Mesenchymal stem cell (in vitro differentiated cells and primary cell): ENCODE results near the gene GABRG3.

Source experiments
- DNase-seq: peaks from one replicate; pipeline ENCODE4 v3.0.0-alpha.2; 2013
- H2AFZ ChIP-seq: one replicate; pipeline ENCODE4 v1.6.1; 2013; ENCODE audit warnings: low read depth, mild to moderate bottlenecking, control low read depth, inconsistent platforms, low read length, moderate library complexity
- H2AK5ac ChIP-seq: 2 replicates; pipeline ENCODE4 v1.6.1; 2013; ENCODE audit warnings: low read length, moderate library complexity, mild to moderate bottlenecking, inconsistent platforms; ENCODE audit not compliant: severe bottlenecking
- H2BK120ac ChIP-seq: one replicate; pipeline ENCODE4 v1.6.1; 2013; ENCODE audit warnings: low read depth, mild to moderate bottlenecking, inconsistent platforms, low read length, moderate library complexity
- H2BK12ac ChIP-seq, 2 experiments: one replicate each; pipeline ENCODE4 v1.6.1; 2013; ENCODE audit warnings: inconsistent platforms in 2 of 2, low read length in 2 of 2, mild to moderate bottlenecking in 2 of 2, moderate library complexity in 2 of 2, control low read depth in 1 of 2
- H2BK15ac ChIP-seq: one replicate; pipeline ENCODE4 v1.6.1; 2013; ENCODE audit warnings: mild to moderate bottlenecking, low read depth, inconsistent platforms; ENCODE audit not compliant: poor library complexity, severe bottlenecking
- H2BK5ac ChIP-seq: 2 replicates; pipeline ENCODE4 v1.6.1; 2013; ENCODE audit warnings: low read depth, mild to moderate bottlenecking, low read length, control low read depth, inconsistent platforms; ENCODE audit not compliant: poor library complexity, severe bottlenecking
- H3K14ac ChIP-seq, 2 experiments: one replicate each; pipeline ENCODE4 v1.6.1; 2013; ENCODE audit warnings: inconsistent platforms in 2 of 2, low read length in 2 of 2, control low read depth in 1 of 2, mild to moderate bottlenecking in 1 of 2, moderate library complexity in 1 of 2
- H3K18ac ChIP-seq, 2 experiments: one replicate each; pipeline ENCODE4 v1.6.1; 2013; ENCODE audit warnings: inconsistent platforms in 2 of 2, low read length in 2 of 2, control low read depth in 1 of 2, low read depth in 1 of 2, mild to moderate bottlenecking in 1 of 2
- H3K23ac ChIP-seq, 2 experiments: one replicate each; pipeline ENCODE4 v1.6.1; 2013; ENCODE audit warnings: inconsistent platforms in 2 of 2, low read length in 2 of 2, mild to moderate bottlenecking in 2 of 2, moderate library complexity in 2 of 2, control low read depth in 1 of 2
- H3K27ac ChIP-seq: 2 replicates; pipeline ENCODE4 v1.5.1; 2013; ENCODE audit warnings: mild to moderate bottlenecking, moderate library complexity, low read length, control low read depth, inconsistent platforms; ENCODE audit not compliant: poor library complexity, severe bottlenecking
- H3K27me3 ChIP-seq, 2 experiments: 2 replicates each; pipeline versions ENCODE4 v1.6.1 to v1.7.0; 2013; ENCODE audit warnings: low read length in 2 of 2, mild to moderate bottlenecking in 2 of 2, moderate library complexity in 2 of 2, control low read depth in 1 of 2, inconsistent platforms in 1 of 2; ENCODE audit not compliant: control insufficient read depth in 1 of 2, insufficient read depth in 1 of 2
- H3K36me3 ChIP-seq, 2 experiments: 2 replicates each; pipeline versions ENCODE4 v1.6.1 to v1.7.0; 2013; ENCODE audit warnings: low read length in 2 of 2, control low read depth in 1 of 2, inconsistent platforms in 1 of 2, low read depth in 1 of 2, mild to moderate bottlenecking in 1 of 2; ENCODE audit not compliant: insufficient read depth in 2 of 2, control insufficient read depth in 1 of 2
- H3K4ac ChIP-seq, 2 experiments: one replicate each; pipeline ENCODE4 v1.6.1; 2013; ENCODE audit warnings: inconsistent platforms in 2 of 2, low read length in 2 of 2, mild to moderate bottlenecking in 2 of 2, moderate library complexity in 2 of 2, control low read depth in 1 of 2, low read depth in 1 of 2
- H3K4me1 ChIP-seq: 2 replicates; pipeline ENCODE4 v1.6.1; 2013; ENCODE audit warnings: low read depth, low read length, control low read depth; ENCODE audit not compliant: control insufficient read depth, insufficient read depth
- H3K4me2 ChIP-seq: 2 replicates; pipeline ENCODE4 v1.6.1; 2013; ENCODE audit warnings: low read length, mild to moderate bottlenecking, inconsistent platforms; ENCODE audit not compliant: poor library complexity, severe bottlenecking
- H3K4me3 ChIP-seq, 2 experiments: 2 replicates each; pipeline versions ENCODE4 v1.5.1 to v1.7.0; 2013; ENCODE audit warnings: low read length in 2 of 2, mild to moderate bottlenecking in 2 of 2, control low read depth in 1 of 2, low read depth in 1 of 2; ENCODE audit not compliant: insufficient read depth in 1 of 2
- H3K79me1 ChIP-seq: replicated peaks from 2 replicates; pipeline ENCODE4 v1.6.1; 2013; ENCODE audit warnings: mild to moderate bottlenecking, control low read depth, low read length, inconsistent platforms; ENCODE audit not compliant: poor library complexity, severe bottlenecking
- H3K9ac ChIP-seq: 2 replicates; pipeline ENCODE4 v1.7.0; 2013; ENCODE audit warnings: mild to moderate bottlenecking, low read length, moderate library complexity
- H3K9me3 ChIP-seq: 2 replicates; pipeline ENCODE4 v1.7.0; 2013; ENCODE audit warnings: mild to moderate bottlenecking, low read length; ENCODE audit not compliant: control insufficient read depth
- H4K8ac ChIP-seq: one replicate; pipeline ENCODE4 v1.6.1; 2013; ENCODE audit warnings: inconsistent platforms, mild to moderate bottlenecking, low read length, moderate library complexity
- H4K91ac ChIP-seq: one replicate; pipeline ENCODE4 v1.6.1; 2013; ENCODE audit warnings: mild to moderate bottlenecking, low read length, inconsistent platforms
- WGBS: methylation state at CpG from one replicate; pipeline ENCODE4 v1.1.7; 2013; ENCODE audit warnings: mixed read lengths; 5-methylcytosine and 5-hydroxymethylcytosine counted together

GABRG3 gene

GRCh38 chr15:27401471-27401870 lies 430.5 kb downstream of the GABRG3 start:
- Histone ChIP-seq H2AK5ac (no peak overlapping the region), H3K9me3 (peaks cover 5% of the 10 kb centered on the region), H2BK5ac (no peak overlapping the region), H3K4me3 (no peak overlapping the region), H4K91ac (no peak overlapping the region), H3K36me3 (no peaks in the 10 kb centered on the region), H3K23ac (no peak overlapping the region), H3K4me2 (no peak overlapping the region), H3K4ac (no peak overlapping the region), H3K79me1 (no peaks in the 10 kb centered on the region), H3K4me1 (no peaks in the 10 kb centered on the region), H3K9ac (no peak overlapping the region), H3K18ac (no peak overlapping the region), H3K27ac (no peak overlapping the region), H2AFZ (no peak overlapping the region), H4K8ac (no peak overlapping the region), H2BK12ac (no peak overlapping the region), H2BK15ac (no peak overlapping the region), H2BK120ac (no peak overlapping the region), H3K27me3 (no peaks in the 10 kb centered on the region), H3K14ac (no peak overlapping the region)
- 84% methylated on average over 4 of the region's 5 CpGs for WGBS
- no peak for DNase-seq

GRCh38 chr15:27408428-27408827 lies 437.4 kb downstream of the GABRG3 start:
- H3K9me3 ChIP-seq: peaks cover 5% of the 10 kb centered on the region
- WGBS: 79% methylated on average over 5 of the region's 5 CpGs

GRCh38 chr15:27410996-27411605 lies 440.1 kb downstream of the GABRG3 start:
- H3K27me3 ChIP-seq: no peaks in the 10 kb centered on the region
- 79% methylated on average over 4 of the region's 6 CpGs for WGBS
- no peak for DNase-seq

More at GRCh38 chr15:27408428-27408827, 437.4 kb downstream of the GABRG3 start:
- no peak overlapping the region for H3K4me2 ChIP-seq
- no peak overlapping the region for H2BK120ac ChIP-seq
- no peak overlapping the region for H3K14ac ChIP-seq
- H3K4ac ChIP-seq: no peak overlapping the region
- no peak overlapping the region for H2BK15ac ChIP-seq
- no peaks in the 10 kb centered on the region for H3K4me1 ChIP-seq
- H3K27ac ChIP-seq: no peak overlapping the region
- H2AFZ ChIP-seq: no peak overlapping the region
- H3K27me3 ChIP-seq: no peaks in the 10 kb centered on the region
- no peaks in the 10 kb centered on the region for H3K79me1 ChIP-seq
- no peak overlapping the region for H3K18ac ChIP-seq
- no peak overlapping the region for H2AK5ac ChIP-seq
- H2BK12ac ChIP-seq: no peak overlapping the region
- DNase-seq: no peak
- H3K23ac ChIP-seq: no peak overlapping the region
- H4K8ac ChIP-seq: no peak overlapping the region
- H3K9ac ChIP-seq: no peak overlapping the region
- H4K91ac ChIP-seq: no peak overlapping the region
- no peak overlapping the region for H3K4me3 ChIP-seq
- H2BK5ac ChIP-seq: no peak overlapping the region
- no peaks in the 10 kb centered on the region for H3K36me3 ChIP-seq

GRCh38 chr15:27412415-27412814 lies 441.4 kb downstream of the GABRG3 start:
- H3K18ac ChIP-seq: no peak overlapping the region
- no peak overlapping the region for H3K4me3 ChIP-seq
- H3K14ac ChIP-seq: no peak overlapping the region
- H3K27me3 ChIP-seq: no peaks in the 10 kb centered on the region
- no peak overlapping the region for H2BK5ac ChIP-seq
- no peaks in the 10 kb centered on the region for H3K79me1 ChIP-seq
- no peak for DNase-seq
- no peak overlapping the region for H3K27ac ChIP-seq
- H2BK12ac ChIP-seq: no peak overlapping the region
- H3K4me2 ChIP-seq: no peak overlapping the region
- H3K23ac ChIP-seq: no peak overlapping the region
- H4K8ac ChIP-seq: no peak overlapping the region
- H2AK5ac ChIP-seq: no peak overlapping the region
- H2BK15ac ChIP-seq: no peak overlapping the region
- H3K4ac ChIP-seq: no peak overlapping the region
- H4K91ac ChIP-seq: no peak overlapping the region
- H3K9me3 ChIP-seq: no peaks in the 10 kb centered on the region
- H2BK120ac ChIP-seq: no peak overlapping the region
- H2AFZ ChIP-seq: no peak overlapping the region
- H3K36me3 ChIP-seq: no peaks in the 10 kb centered on the region
- no peaks in the 10 kb centered on the region for H3K4me1 ChIP-seq
- no peak overlapping the region for H3K9ac ChIP-seq
- WGBS: 54% methylated on average over 5 of the region's 6 CpGs

More at GRCh38 chr15:27410996-27411605, 440.1 kb downstream of the GABRG3 start:
- no peak overlapping the region for H3K4me3 ChIP-seq
- H3K27ac ChIP-seq: no peak overlapping the region
- no peak overlapping the region for H3K4ac ChIP-seq
- no peak overlapping the region for H2AK5ac ChIP-seq
- no peaks in the 10 kb centered on the region for H3K4me1 ChIP-seq
- no peak overlapping the region for H3K4me2 ChIP-seq
- H2BK12ac ChIP-seq: no peak overlapping the region
- H2BK15ac ChIP-seq: no peak overlapping the region
- no peak overlapping the region for H3K18ac ChIP-seq
- no peak overlapping the region for H2BK5ac ChIP-seq
- H2BK120ac ChIP-seq: no peak overlapping the region
- no peak overlapping the region for H3K9ac ChIP-seq
- no peaks in the 10 kb centered on the region for H3K36me3 ChIP-seq
- no peaks in the 10 kb centered on the region for H3K79me1 ChIP-seq
- H2AFZ ChIP-seq: no peak overlapping the region
- H4K91ac ChIP-seq: no peak overlapping the region
- no peak overlapping the region for H3K23ac ChIP-seq
- H3K14ac ChIP-seq: no peak overlapping the region
- no peaks in the 10 kb centered on the region for H3K9me3 ChIP-seq
- no peak overlapping the region for H4K8ac ChIP-seq
